NT2/D1 (cell line): Measurements from ENCODE around the gene TAF11.
"Not testable (repeated sequence)": the region's sequence is repeated elsewhere in the genome, so short reads cannot be mapped to it uniquely, and the experiment has no call there.

Experiments
- YY1 ChIP-seq: IDR thresholded peaks from 2 replicates; pipeline ENCODE4 v1.6.1; 2011; ENCODE audit not compliant: insufficient read length, insufficient read depth
- ZNF274 ChIP-seq: IDR thresholded peaks from 2 replicates; pipeline ENCODE4 v1.6.1; 2011; ENCODE audit warnings: mild to moderate bottlenecking, low read depth, low read length

DNA sequence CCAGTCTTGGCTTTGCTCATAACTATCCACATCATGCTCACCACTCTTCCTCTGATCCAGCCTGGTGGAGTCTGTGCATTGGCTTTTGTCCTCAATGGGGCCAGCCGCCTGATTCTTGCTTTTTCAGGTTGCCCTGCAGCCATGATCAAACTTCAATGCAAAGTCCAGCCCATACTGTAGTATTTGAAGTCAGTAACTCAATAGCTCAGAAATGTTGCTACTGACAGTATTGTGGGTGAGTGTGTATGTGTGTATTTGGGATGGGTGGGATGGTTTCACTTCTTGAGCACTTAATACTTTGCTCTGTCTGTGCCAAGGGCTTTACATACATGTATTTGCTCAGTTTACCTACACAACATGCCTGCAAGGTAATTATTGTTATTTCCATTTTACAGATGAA lies 11.9 kb upstream of the TAF11 start:
- not testable (repeated sequence) for TF ChIP-seq YY1, ZNF274
